GM21825 (cell line): Measurements from ENCODE around the gene FAT1.
"Not testable (repeated sequence)": the region's sequence is repeated elsewhere in the genome, so short reads cannot be mapped to it uniquely, and the experiment has no call there.

Experiments used
- ATAC-seq: cut with Tn5 transposase; IDR thresholded peaks from one replicate; pipeline ENCODE4 v1.9.1; 2021; ENCODE audit warnings: mild to moderate bottlenecking, moderate library complexity; ENCODE audit not compliant: unreplicated experiment

FAT1 gene, protein sequence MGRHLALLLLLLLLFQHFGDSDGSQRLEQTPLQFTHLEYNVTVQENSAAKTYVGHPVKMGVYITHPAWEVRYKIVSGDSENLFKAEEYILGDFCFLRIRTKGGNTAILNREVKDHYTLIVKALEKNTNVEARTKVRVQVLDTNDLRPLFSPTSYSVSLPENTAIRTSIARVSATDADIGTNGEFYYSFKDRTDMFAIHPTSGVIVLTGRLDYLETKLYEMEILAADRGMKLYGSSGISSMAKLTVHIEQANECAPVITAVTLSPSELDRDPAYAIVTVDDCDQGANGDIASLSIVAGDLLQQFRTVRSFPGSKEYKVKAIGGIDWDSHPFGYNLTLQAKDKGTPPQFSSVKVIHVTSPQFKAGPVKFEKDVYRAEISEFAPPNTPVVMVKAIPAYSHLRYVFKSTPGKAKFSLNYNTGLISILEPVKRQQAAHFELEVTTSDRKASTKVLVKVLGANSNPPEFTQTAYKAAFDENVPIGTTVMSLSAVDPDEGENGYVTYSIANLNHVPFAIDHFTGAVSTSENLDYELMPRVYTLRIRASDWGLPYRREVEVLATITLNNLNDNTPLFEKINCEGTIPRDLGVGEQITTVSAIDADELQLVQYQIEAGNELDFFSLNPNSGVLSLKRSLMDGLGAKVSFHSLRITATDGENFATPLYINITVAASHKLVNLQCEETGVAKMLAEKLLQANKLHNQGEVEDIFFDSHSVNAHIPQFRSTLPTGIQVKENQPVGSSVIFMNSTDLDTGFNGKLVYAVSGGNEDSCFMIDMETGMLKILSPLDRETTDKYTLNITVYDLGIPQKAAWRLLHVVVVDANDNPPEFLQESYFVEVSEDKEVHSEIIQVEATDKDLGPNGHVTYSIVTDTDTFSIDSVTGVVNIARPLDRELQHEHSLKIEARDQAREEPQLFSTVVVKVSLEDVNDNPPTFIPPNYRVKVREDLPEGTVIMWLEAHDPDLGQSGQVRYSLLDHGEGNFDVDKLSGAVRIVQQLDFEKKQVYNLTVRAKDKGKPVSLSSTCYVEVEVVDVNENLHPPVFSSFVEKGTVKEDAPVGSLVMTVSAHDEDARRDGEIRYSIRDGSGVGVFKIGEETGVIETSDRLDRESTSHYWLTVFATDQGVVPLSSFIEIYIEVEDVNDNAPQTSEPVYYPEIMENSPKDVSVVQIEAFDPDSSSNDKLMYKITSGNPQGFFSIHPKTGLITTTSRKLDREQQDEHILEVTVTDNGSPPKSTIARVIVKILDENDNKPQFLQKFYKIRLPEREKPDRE (N-terminal part only)

DNA sequence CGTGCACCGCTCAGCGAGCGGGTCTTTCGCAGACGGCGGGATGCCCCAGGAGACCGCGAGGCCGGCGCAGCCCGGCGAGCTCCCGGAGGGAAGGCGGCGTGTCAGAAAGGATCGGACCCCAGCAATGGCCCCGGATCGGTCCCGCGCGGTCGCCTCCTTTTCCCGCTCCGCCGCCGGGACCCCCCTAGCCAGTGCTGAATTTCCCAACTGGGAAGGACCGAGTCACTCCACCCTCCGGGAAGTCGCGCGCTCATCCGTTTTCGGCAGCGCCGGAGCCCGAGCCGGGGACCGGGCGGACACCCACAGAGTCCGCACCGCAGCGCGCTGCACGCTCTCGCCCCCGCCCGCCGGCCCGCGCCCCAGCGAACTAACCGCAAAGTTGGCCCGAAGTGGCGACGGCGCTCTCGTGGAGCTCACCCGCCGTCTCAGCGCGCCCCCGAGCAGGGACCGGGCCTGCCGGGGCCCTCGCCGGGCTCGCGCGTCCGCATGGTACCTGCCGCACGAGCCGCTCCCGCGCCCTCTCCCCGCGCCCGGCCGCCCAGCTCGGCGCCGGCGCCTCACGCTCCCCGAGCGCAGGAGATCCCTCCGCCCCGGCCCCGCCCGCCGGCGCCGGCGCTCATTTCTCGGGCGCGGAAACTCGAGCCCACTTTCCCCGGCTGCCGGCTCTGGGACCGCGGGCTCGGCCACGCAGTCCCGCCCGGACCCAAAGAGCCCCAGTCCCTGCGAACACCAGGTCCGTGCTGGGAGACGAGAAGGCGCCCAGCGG lies at the start of gene FAT1:
Gene FAT1 (minus strand): TSS at position 565 of the 766 bp plus-strand sequence. CDS start 14,029 bp downstream, outside the sequence.
- ATAC-seq = no peak

DNA sequence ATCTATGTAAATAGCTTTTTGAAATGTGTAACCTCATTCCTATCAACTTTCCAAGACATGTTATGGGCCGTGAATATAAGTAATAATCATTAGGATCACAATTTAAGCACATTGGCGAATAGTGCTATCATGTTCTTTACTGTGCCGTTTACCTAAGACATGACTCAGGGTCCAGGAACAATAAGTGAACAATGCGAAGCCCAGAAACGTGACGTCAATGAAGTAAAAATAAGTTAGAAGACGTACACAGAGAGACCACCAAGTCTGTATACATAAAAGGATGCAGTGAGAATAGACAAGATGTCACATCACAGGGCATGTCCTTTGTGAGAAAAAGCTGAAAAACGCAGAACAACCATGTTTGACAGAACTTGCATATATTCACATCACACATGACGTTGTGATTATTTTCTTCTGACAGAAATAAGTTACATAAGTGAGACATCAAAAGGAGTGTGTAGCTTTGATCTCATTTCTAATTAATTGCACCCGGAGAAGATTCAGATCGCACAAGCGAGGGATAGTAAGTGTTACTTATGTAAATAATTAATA lies 49.4 kb upstream of the FAT1 start:
- ATAC-seq = no peak

DNA sequence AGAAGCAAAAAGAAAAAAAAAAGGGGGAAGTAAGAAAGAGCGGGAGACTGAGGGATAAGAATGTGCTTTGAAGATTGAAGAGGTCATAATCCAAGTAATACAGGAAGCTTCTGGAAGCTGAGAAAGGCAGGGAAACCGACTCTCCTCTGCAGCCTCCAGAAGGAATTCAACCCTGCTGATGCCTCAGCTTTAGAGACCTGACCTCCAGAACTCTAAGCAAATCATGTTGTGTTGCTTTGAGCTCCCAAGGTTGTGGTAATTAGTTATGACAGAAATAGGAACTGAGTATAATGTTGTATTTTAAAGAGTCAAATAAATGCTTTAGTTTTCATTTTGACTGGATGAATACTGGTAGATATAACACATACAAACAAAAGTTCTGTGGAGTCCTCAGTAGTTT lies 48.0 kb upstream of the FAT1 start:
- no peak for ATAC-seq

DNA sequence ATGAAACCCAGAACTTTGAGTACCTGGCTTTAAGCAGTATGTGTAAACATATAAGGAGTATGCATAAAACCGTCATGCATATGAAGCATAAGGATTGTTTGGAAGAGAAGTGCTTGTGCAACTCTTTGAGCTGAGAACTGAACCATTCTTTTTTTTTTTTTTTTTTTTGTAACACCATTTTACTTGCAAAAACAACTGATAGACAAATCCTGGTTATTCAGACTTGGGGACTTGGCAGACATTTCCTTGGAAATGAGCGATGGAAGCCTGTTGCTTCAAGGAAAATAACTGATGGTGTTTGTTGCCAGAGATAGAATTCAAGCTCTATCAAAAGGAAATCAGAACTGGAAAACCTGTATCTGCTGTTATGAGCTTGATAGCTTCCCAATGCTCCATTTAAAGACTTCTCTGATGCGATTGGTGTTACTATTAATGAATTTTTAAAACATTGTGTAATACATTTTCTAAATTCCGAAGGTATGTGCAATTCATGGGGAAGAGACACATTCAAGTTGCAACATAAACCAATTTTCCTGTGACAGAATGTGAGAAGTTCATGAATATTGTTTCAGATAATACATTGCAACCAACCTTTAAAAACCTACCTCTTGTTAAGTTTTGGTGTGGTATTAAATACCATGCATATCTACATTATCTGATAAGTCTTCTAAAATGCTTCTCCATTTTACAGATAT lies 47.0 kb upstream of the FAT1 start:
- ATAC-seq = no peak

DNA sequence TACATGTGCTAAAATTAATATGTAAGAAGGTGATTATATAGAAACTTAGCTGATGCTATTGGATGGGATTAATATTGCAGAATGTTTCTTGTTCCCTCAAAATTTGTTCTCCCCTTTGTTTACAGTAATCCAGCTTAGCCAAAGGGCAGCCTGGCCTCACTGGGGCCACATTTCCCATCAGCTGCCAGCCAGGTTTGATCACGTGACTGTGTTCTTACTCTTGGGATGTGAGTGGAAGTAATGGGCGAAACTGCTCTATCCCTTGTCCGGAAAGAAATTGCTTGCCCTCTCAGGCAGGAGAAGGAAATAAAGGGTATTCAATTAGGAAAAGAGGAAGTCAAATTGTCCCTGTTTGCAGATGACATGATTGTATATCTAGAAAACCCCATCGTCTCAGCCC lies 44.1 kb upstream of the FAT1 start:
- no peak for ATAC-seq

DNA sequence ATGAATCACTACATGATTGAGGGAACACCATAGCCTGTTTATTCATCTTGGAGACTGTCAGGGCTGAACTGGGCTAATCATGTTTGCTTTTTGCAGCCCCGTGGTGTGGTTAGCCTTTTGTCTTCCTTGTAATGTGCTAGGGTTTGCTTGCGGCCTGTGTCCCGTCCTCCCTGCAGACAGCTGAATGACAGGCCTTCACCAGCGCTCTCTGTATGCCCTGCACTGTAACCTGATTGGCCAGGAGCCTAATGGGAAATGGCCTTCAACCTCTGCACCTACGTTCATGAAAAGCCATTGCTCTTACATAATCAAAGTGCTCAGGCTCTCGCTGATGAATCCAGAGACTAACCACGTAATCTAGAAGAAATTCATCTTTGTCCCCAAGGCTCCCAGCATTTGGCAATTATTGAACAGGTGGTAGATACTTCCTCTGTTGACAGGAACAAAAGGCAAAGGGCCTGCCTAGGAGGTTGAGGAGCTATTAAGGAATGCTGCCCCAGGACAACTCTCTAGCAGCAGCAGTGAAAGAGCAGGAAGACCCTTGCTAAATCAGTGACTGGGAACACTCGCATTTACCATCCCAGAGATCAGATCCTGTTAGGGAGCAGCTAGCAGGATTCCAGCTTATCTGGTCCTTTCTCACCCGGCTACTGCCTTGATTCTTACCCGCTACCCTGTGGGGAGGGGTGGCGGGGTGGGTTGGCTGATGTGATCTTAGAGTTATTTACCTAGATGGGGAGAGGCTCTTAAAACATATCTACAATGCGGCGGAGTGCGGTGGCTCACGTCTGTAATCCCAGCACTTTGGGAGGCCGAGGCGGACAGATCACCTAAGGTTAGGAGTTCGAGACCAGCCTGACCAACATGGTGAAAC lies 42.3 kb upstream of the FAT1 start:
- no peak for ATAC-seq

DNA sequence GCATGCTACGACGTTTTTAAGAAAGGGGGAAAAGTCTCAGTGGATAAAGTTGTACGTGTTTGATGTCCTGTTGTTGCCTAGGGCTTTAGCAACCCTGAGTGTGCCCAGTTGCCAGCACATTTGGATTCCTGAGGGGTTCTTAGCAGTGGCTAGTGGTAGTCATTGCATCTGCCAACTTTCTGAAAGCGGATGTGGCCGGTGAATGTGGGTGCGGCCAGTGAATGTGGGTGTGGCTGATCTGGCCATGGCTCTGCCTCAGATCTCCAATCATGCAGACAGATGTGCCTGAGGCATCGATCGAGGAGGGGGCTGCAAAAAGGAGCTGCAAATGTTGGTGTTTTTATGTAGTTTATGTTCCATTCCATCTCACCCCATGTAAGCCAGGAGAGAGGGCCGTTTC lies 41.5 kb upstream of the FAT1 start:
- ATAC-seq = no peak

DNA sequence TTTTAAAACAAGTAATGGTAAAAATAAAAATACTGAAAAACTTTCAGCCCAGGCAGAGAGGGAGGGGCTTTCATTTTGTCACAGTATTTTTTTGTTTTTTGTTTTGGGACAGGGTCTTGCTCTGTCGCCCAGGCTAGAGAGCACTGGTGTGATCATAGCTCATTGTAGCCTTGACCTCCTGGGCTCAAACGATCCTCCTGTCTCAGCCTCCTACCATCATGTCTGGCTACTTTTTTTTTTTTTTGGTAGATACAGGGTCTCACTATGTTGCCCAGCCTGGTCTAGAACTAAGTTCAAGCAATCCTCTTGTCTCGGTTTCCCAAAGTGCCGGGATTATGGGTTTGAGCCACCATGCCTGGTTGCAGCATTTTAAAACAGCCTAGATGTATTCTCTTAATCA lies 40.8 kb upstream of the FAT1 start:
- no peak for ATAC-seq

DNA sequence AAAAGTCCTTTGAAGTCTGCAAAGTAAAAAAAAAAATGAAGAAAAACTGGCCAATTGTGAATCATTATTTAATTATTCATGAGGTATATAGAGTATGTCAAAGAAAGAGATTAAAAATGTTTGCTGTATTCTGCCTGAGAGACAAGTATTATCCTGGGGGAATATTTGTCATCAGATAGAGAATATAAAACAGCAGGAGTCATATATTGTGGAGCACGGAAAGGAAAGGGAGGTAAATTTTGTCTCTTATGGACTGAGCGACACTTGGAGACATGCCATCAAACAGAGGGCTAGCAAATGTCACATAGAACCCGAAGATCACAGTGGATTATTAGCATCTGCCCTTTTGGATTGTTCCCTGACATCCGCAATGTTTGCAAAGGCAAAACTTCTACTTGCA lies 39.2 kb upstream of the FAT1 start:
- no peak for ATAC-seq

DNA sequence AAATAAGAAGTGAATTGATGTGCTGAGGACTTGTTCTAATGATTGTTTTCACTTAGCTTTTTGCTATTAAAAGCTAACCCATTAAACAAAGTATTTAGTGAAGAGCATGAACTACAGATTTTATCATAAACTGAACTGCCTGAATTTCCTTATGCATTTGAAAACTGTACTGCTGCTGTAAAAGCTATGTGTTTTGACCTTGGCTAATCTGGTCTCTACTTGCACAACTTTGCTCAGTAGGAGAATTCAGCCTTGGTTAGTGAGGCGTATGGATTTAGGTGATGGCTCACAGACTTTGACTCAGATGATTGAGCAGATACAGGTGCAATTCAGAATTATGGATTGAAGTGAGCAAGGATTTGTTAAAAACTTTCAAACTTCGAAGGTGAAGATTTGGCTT lies 38.7 kb upstream of the FAT1 start:
- no peak for ATAC-seq

DNA sequence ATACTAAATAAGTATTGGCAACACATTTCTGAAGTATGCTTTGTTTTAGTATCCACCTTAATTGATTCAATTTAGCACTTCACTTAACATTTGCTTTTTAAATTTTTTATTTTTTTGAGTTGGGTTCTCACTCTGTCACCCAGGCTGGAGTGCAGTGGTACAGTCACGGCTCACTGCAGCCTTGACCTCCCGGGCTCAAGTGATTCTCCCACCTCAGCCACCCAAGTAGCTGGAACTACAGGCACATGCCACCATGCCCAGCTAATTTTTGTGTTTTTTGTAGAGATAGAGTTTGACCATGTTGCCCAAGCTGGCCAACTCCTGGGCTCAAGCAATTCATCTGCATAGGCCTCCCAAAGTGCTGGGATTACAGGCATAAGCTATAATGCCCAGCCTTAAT lies 38.3 kb upstream of the FAT1 start:
- not testable (repeated sequence) for ATAC-seq

DNA sequence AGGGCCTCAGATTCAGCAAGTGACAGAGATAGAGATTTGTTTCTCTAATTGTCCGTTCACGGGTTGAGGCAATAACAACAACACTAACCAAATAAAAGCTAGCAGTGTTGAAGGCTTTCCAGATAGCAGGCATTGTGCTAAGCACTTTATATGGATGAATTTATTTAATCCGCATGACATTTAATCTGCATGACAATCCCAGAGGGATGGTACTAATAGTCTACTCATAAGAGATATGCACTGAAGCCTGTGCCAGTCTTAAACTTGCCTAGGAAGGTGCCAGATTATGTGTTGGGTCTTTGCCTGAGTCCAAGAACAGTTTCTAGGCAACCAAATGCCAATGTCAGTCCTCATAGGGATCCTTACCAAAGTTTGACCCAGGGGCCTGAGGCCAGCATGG lies 37.7 kb upstream of the FAT1 start:
- ATAC-seq = no peak

DNA sequence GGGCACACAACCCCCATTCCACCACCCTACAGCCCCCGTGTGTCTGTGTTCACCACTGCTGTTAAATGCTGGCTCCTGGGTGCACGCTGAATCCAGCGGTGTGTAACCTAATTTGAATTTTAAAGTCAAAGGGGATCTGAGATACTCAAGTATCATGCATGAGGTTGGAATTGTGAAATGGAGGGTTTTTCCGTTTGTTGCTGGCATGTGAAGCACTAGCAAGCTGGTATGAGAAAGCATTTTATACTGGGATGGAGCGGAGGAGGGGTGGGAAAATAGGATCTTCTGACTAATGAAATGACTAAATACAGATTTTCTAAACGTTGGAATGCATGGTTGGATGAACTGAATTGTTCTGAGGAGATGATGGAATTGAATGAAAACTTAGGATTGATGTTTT lies 36.9 kb upstream of the FAT1 start:
- no peak for ATAC-seq

DNA sequence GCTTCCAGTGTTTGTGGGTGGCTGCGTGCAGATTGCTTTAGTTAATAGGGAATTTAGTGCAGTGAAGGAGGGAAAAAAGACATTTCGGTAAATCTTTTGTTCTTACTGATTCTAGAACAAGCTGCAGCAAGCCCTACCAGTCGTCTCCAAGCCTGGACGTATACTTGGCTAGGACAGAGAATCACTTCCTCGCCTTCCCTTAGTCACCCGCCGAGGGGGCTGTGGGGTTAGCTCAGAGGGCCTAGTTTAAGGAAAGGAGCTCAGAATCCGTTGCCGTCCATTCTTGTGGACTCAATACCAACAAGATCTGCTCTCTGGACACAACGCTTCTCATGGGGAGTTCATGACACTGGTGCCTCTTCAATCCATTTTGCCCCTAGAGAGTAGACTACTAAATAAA lies 36.3 kb upstream of the FAT1 start:
- ATAC-seq = no peak

DNA sequence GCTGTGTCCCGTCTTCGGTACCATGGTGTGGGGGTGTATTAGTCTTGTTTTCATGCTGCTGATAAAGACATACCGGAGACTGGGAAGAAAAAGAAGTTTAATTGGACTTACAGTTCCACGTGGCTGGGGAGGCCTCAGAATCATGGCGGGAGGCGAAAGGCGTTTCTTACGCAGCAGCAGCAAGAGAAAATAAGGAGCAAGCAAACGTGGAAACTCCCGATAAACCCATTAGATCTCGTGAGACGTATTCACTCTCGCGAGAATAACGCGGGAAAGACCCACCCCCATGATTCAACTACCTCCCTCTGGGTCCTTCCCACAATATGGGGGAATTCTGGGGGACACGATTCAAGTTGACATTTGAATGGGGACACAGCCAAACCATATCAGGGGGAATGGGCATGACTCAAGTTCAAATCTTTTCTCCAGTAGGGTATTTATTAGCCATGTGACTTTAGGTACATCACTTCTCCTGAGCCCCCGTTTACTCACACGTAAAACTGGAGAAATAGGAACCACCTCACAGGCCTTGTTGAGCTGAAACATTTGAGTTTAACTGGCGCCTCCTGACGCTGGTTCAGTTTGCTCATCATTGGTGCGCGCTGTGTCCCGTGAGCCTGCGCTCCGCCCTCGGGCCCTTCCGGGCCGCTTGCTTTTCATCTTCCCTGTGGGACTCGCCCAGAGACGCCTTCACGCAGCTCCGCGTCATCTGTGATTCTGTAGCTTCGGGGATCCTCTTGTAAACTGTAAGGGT lies 35.5 kb upstream of the FAT1 start:
- ATAC-seq = no peak

DNA sequence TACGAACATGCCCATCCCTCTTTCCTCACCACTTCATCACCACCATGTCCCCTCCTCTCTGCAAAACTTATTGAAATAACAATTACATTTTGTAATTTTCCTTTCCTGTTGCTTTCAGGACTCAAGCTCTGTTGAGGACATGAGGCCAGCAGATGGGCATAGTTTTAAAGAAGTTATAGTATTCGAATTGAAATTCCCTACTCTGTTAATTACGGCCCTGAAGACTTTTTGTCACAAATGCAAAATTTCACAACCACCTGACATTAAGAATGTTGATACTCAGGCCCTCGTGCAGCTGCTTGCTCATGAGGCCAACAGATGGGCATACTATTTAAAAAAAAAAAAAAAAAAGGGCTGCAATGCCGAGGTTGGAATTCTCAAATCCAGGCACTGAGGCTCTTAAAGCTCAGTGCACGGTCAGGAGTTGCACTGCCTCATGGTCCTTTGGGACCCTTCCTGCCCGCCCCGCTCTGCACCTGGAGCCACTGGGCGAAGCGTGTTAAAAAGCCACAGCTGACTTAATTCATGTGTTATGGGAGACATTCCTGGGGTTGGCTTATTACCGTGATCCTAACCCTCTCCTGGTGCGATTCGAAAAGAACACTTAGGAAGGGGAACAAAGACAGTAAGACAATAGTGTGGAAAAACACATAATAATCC lies 34.2 kb upstream of the FAT1 start:
- ATAC-seq = no peak

DNA sequence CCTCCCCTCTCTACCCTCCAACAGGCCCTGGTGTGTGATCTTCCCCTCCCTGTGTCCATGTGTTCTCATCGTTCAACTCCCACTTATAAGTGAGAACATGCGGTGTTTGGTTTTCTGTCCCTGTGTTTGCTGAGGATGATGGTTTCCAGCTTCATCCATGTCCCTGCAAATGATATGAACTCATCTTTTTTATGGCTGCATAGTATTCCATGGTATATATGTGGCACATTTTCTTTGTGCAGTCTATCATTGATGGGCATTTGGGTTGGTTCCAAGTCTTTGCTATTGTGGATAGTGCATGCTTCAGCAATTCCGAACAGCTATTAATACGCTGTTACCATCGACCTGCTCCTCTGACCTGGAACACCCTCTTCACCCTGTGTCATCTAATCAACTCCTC lies 32.9 kb upstream of the FAT1 start:
- not testable (repeated sequence) for ATAC-seq
